ENCODE measurements around the gene NFYB.

- TF ChIP-seq ZNF561 (CRISPR knock-in tag; conservative IDR thresholded peaks at IDR 0.05): no peak
- TF ChIP-seq DLX4 (CRISPR knock-in tag; IDR thresholded peaks at IDR 0.05): no peak
- no peak for TF ChIP-seq ZNF311 (CRISPR knock-in tag; IDR thresholded peaks at IDR 0.05)
- no peak for TF ChIP-seq SRF (CRISPR knock-in tag; IDR thresholded peaks at IDR 0.05)
- no peak for TF ChIP-seq CTCF (IDR thresholded peaks at IDR 0.05 in 2 of 3, conservative IDR thresholded peaks at IDR 0.05 in 1 of 3; ENCODE audit: insufficient read depth in 2 of 3, low read depth in 1 of 3, low read length in 3 of 3)
- TF ChIP-seq ZBTB40 (IDR thresholded peaks at IDR 0.05): no peak
- TF ChIP-seq ZBTB40 (CRISPR knock-in tag; IDR thresholded peaks at IDR 0.05): no peak
These were observed 4.5 kb upstream of the NFYB start for GRCh38 chr12:104142543-104142942.

Data from K562 (cell line).